ENCODE results near the gene WAC. TPM values are rescaled to one million over a fixed set of nuclear protein-coding genes. Genes with fewer than 3 reads are reported as not detected.
"Not testable (repeated sequence)": the region's sequence is repeated elsewhere in the genome, so short reads cannot be mapped to it uniquely, and the experiment has no call there.

The WAC gene
- total RNA-seq, 1 donor: 224 TPM

GRCh38 chr10:28632584-28632945 is 99.6 kb downstream of the WAC start:
- Histone ChIP-seq H3K9me3 (ENCODE audit: low read depth, low read length) (no peaks in the 10 kb centered on the region), H3K4me3 (ENCODE audit: low read length) (no peak overlapping the region), H3K27me3 (ENCODE audit: insufficient read depth, low read length) (no peaks in the 10 kb centered on the region), H3K4me1 (ENCODE audit: insufficient read depth, low read length) (no peaks in the 10 kb centered on the region)

- Histone ChIP-seq H3K4me1 (ENCODE audit: insufficient read depth, low read length) (no peaks in the 10 kb centered on the region), H3K9me3 (ENCODE audit: low read depth, low read length) (no peaks in the 10 kb centered on the region), H3K27me3 (ENCODE audit: insufficient read depth, low read length) (no peaks in the 10 kb centered on the region), H3K4me3 (ENCODE audit: low read length) (no peak overlapping the region)
Measured at GRCh38 chr10:28633750-28634149, 100.8 kb downstream of the WAC start.

- no peak overlapping the region for H3K4me3 ChIP-seq (ENCODE audit: low read length)
- no peaks in the 10 kb centered on the region for H3K9me3 ChIP-seq (ENCODE audit: low read depth, low read length)
- no peaks in the 10 kb centered on the region for H3K4me1 ChIP-seq (ENCODE audit: insufficient read depth, low read length)
- no peaks in the 10 kb centered on the region for H3K27me3 ChIP-seq (ENCODE audit: insufficient read depth, low read length)
Measured at GRCh38 chr10:28637346-28637745, 104.4 kb downstream of the WAC start.

DNA sequence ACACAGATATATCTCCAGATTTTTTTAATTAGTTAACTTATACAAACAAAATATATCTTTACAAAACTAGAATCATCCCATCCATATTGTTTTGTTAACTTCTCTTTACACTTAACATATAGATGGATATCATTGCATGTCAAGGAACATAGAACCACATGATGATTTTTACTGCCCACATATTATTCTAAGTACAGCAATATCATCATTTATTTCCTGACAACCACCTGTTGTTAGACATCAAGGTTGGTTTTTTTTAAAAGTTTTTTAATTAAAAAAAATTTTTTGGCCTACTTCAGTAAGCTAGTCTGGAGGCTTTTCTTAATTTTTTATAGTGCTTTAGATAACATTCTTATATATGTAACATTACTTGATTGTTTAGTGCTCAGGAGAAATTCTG is 105.5 kb downstream of the WAC start:
- Histone ChIP-seq H3K4me3 (ENCODE audit: low read length) (no peak overlapping the region), H3K4me1 (ENCODE audit: insufficient read depth, low read length) (no peaks in the 10 kb centered on the region), H3K27me3 (ENCODE audit: insufficient read depth, low read length) (no peaks in the 10 kb centered on the region), H3K9me3 (ENCODE audit: low read depth, low read length) (no peaks in the 10 kb centered on the region)

DNA sequence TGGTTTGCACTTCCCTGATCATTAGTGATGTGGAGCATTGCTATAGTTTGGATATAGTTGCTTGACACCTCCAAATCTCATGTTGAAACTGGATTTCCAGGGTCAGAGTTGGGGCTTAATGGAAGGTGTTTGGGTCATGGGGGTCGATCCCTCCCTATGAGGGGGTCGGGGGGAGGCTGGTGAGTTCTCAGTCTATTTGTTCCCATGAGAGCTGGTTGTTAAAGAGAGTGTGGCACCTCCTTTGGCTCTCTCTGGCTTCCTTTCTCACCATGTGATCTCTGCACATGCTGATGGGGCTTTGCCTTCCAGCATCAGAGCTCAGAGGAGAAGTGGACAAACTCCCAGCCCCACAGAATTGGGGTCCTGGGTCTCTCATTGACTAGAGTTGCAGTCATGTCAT is 107.6 kb downstream of the WAC start:
- no peaks in the 10 kb centered on the region for H3K9me3 ChIP-seq (ENCODE audit: low read depth, low read length)

GRCh38 chr10:28644647-28645046 is 111.7 kb downstream of the WAC start:
- no peaks in the 10 kb centered on the region for H3K27me3 ChIP-seq (ENCODE audit: insufficient read depth, low read length)
- H3K4me3 ChIP-seq (ENCODE audit: low read length): no peak overlapping the region
- H3K9me3 ChIP-seq (ENCODE audit: low read depth, low read length): no peaks in the 10 kb centered on the region
- no peaks in the 10 kb centered on the region for H3K4me1 ChIP-seq (ENCODE audit: insufficient read depth, low read length)

More for the DNA sequence above, 107.6 kb downstream of the WAC start:
- Histone ChIP-seq H3K4me1 (ENCODE audit: insufficient read depth, low read length) (no peaks in the 10 kb centered on the region), H3K4me3 (ENCODE audit: low read length) (no peak overlapping the region), H3K27me3 (ENCODE audit: insufficient read depth, low read length) (no peaks in the 10 kb centered on the region)

GRCh38 chr10:28652106-28652505 is 119.2 kb downstream of the WAC start:
- H3K27me3 ChIP-seq (ENCODE audit: insufficient read depth, low read length): no peaks in the 10 kb centered on the region
- H3K9me3 ChIP-seq (ENCODE audit: low read depth, low read length): no peaks in the 10 kb centered on the region
- H3K4me3 ChIP-seq (ENCODE audit: low read length): no peak overlapping the region
- H3K4me1 ChIP-seq (ENCODE audit: insufficient read depth, low read length): no peaks in the 10 kb centered on the region

- no peaks in the 10 kb centered on the region for H3K4me1 ChIP-seq (ENCODE audit: insufficient read depth, low read length)
- no peaks in the 10 kb centered on the region for H3K9me3 ChIP-seq (ENCODE audit: low read depth, low read length)
- H3K27me3 ChIP-seq (ENCODE audit: insufficient read depth, low read length): no peaks in the 10 kb centered on the region
- H3K4me3 ChIP-seq (ENCODE audit: low read length): no peak overlapping the region
Measured at GRCh38 chr10:28652703-28653102, 119.8 kb downstream of the WAC start.

- H3K4me3 ChIP-seq (ENCODE audit: low read length); H3K4me1 ChIP-seq (ENCODE audit: insufficient read depth, low read length); H3K9me3 ChIP-seq (ENCODE audit: low read depth, low read length); H3K27me3 ChIP-seq (ENCODE audit: insufficient read depth, low read length): not testable (repeated sequence)
Measured at GRCh38 chr10:28658824-28659223, 125.9 kb downstream of the WAC start.

GRCh38 chr10:28661035-28661434 is 128.1 kb downstream of the WAC start:
- Histone ChIP-seq H3K4me3 (ENCODE audit: low read length) (no peak overlapping the region), H3K4me1 (ENCODE audit: insufficient read depth, low read length) (no peaks in the 10 kb centered on the region), H3K27me3 (ENCODE audit: insufficient read depth, low read length) (peaks cover 8% of the 10 kb centered on the region), H3K9me3 (ENCODE audit: low read depth, low read length) (no peaks in the 10 kb centered on the region)

- no peak overlapping the region for H3K4me3 ChIP-seq (ENCODE audit: low read length)
- H3K4me1 ChIP-seq (ENCODE audit: insufficient read depth, low read length): peaks cover 5% of the 10 kb centered on the region
- no peaks in the 10 kb centered on the region for H3K9me3 ChIP-seq (ENCODE audit: low read depth, low read length)
- peaks cover 34% of the 10 kb centered on the region for H3K27me3 ChIP-seq (ENCODE audit: insufficient read depth, low read length)
Measured at GRCh38 chr10:28663576-28664368, 130.9 kb downstream of the WAC start.

DNA sequence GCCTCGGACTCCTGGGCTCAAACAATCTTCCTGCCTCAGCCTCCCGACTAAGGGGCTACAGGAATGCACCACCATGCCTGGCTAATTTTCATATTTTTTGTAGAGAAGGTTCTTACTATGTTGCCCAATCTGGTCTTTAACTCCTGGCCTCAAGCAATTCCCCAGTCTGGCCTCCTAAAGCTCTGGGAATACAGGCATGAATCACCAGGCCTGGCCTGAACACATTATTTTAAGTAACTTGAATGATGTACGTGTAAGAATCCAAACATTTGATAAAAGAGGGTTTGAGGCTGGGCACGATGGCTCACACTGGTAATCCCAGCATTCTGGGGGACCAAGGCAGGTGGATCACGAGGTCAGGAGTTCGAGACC is 131.4 kb downstream of the WAC start:
- peaks cover 8% of the 10 kb centered on the region for H3K4me1 ChIP-seq (ENCODE audit: insufficient read depth, low read length)
- no peak overlapping the region for H3K4me3 ChIP-seq (ENCODE audit: low read length)
- no peaks in the 10 kb centered on the region for H3K9me3 ChIP-seq (ENCODE audit: low read depth, low read length)
- peaks cover 40% of the 10 kb centered on the region for H3K27me3 ChIP-seq (ENCODE audit: insufficient read depth, low read length)

DNA sequence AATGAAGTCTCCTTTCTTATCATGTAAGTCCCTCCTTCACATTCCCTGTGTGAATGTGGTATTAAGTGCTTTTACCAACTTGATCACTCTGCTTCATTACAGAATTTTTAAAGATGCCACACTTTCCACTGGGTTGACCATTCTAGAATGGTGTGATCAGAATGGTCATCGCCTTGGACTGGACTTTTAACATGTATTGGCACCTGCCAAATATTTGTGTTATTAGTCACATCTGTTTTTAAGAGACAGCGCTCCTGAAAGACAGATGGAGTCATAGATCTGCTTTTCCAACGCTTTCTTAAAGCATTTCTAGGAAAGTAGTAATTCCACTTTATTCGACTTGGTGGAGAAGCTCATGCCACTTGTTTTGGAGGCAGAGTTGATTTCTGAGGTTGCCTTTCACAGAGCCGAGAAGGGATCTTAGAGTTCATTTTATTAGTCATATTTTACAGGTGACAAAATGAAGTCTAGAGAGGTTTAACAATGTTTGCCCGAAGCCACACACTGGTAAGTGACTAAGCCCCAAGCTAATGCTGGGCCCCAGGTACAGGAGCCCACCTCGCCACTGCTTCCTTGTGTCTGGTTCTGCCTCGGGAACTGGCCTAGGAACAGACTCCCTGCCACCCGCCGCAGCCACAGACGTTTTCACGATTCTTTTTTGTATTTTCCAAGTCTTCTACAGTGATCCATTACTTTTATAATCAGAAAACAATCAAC is 134.0 kb downstream of the WAC start:
- no peak overlapping the region for H3K4me3 ChIP-seq (ENCODE audit: low read length)
- H3K27me3 ChIP-seq (ENCODE audit: insufficient read depth, low read length): peaks cover 53% of the 10 kb centered on the region
- H3K9me3 ChIP-seq (ENCODE audit: low read depth, low read length): no peaks in the 10 kb centered on the region
- H3K4me1 ChIP-seq (ENCODE audit: insufficient read depth, low read length): peaks cover 8% of the 10 kb centered on the region

GRCh38 chr10:28668363-28669226 is 135.7 kb downstream of the WAC start:
- Histone ChIP-seq H3K4me1 (ENCODE audit: insufficient read depth, low read length) (peaks cover 8% of the 10 kb centered on the region), H3K9me3 (ENCODE audit: low read depth, low read length) (no peaks in the 10 kb centered on the region), H3K4me3 (ENCODE audit: low read length) (no peak overlapping the region), H3K27me3 (ENCODE audit: insufficient read depth, low read length) (peaks cover 69% of the 10 kb centered on the region)
